Progenitor cell of endocrine pancreas (in vitro differentiated cells): Measurements from ENCODE around the gene FTMT. TPM values are rescaled to one million over a fixed set of nuclear protein-coding genes. Genes with fewer than 3 reads are reported as not detected.
"Not testable (repeated sequence)": the region's sequence is repeated elsewhere in the genome, so short reads cannot be mapped to it uniquely, and the experiment has no call there.

Experiments
- DNase-seq: peaks from one replicate; pipeline ENCODE4 v3.0.0; 2021; ENCODE audit warnings: low spot score; ENCODE audit not compliant: unreplicated experiment
- H3K27ac Mint-ChIP-seq: 2 replicates; pipeline ENCODE4 v1.8.0; 2021; ENCODE audit warnings: mild to moderate bottlenecking, moderate library complexity, mixed read lengths
- H3K27me3 Mint-ChIP-seq: 2 replicates; pipeline ENCODE4 v1.8.0; 2021; ENCODE audit warnings: mixed read lengths
- H3K36me3 Mint-ChIP-seq: 2 replicates; pipeline ENCODE4 v1.8.0; 2022; ENCODE audit warnings: mixed read lengths; ENCODE audit not compliant: insufficient read depth
- H3K4me1 Mint-ChIP-seq: 2 replicates; pipeline ENCODE4 v1.8.0; 2021; ENCODE audit warnings: low read depth, mixed read lengths
- H3K4me3 Mint-ChIP-seq: 2 replicates; pipeline ENCODE4 v1.8.0; 2021; ENCODE audit warnings: low read depth, mild to moderate bottlenecking, moderate library complexity, mixed read lengths
- H3K9me3 Mint-ChIP-seq: 2 replicates; pipeline ENCODE4 v1.8.0; 2021; ENCODE audit warnings: low read depth, mixed read lengths
- CTCF ChIP-seq: fragments of 200-600 bp; sonication (generic); IDR thresholded peaks from one replicate; pipeline ENCODE4 v1.5.0; 2021; ENCODE audit warnings: antibody characterized with exemption, mild to moderate bottlenecking; ENCODE audit not compliant: unreplicated experiment
- long read RNA-seq: library from polyadenylated mRNA; unstranded; transcript quantifications from one replicate; pipeline ENCODE4 v2.0.0, GENCODE V29; 2020
- total RNA-seq: library from RNA; stranded (reverse); gene quantifications from 2 replicates; pipeline ENCODE4 v1.2.1, GENCODE V29; 2021

FTMT gene
- total RNA-seq = not detected in 2 replicates
- long read RNA-seq = 0 reads

GRCh38 chr5:121851643-121852574 is at the start of gene FTMT:
Gene FTMT (plus strand): TSS chr5:121851882. CDS start chr5:121851964, 82 bp downstream.
- Mint-ChIP-seq H3K9me3 (peaks cover 3% of the 10 kb centered on the region), H3K4me1 (no peaks in the 10 kb centered on the region), H3K27ac (no peak within 1 kb of the TSS), H3K36me3 (no peaks in the 10 kb centered on the region), H3K27me3 (no peaks in the 10 kb centered on the region), H3K4me3 (no peak within 1 kb of the TSS)
- no peak for TF ChIP-seq CTCF
- DNase-seq = no peak

GRCh38 chr5:121805251-121805650 is 46.4 kb upstream of the FTMT start:
- not testable (repeated sequence) for H3K27me3 Mint-ChIP-seq, H3K4me1 Mint-ChIP-seq, H3K4me3 Mint-ChIP-seq, DNase-seq, H3K27ac Mint-ChIP-seq, H3K36me3 Mint-ChIP-seq
- H3K9me3 Mint-ChIP-seq = peaks cover 10% of the 10 kb centered on the region

DNA sequence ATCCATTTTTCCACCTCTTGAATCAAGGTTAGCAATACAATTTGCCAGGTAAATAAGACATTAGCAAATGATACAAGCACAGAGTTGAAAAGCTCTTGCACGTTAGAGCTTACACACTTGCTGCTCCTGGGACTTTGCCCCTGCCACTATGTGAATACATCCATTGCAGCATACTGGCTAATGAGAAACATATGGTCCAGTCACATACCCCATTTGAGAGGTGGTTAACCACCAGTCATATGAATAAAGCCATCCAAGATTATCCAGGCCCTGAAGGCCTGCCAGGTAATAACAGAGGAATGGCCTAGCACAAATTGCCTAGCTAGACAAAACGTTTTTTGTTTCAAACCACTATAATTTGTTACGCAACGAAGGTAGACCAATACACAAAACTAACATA is 45.8 kb upstream of the FTMT start:
- no peak for DNase-seq
- TF ChIP-seq CTCF = no peak
- Mint-ChIP-seq H3K27me3 (no peaks in the 10 kb centered on the region), H3K36me3 (no peaks in the 10 kb centered on the region), H3K4me1 (no peaks in the 10 kb centered on the region), H3K27ac (no peak overlapping the region), H3K9me3 (peaks cover 15% of the 10 kb centered on the region), H3K4me3 (no peak overlapping the region)

DNA sequence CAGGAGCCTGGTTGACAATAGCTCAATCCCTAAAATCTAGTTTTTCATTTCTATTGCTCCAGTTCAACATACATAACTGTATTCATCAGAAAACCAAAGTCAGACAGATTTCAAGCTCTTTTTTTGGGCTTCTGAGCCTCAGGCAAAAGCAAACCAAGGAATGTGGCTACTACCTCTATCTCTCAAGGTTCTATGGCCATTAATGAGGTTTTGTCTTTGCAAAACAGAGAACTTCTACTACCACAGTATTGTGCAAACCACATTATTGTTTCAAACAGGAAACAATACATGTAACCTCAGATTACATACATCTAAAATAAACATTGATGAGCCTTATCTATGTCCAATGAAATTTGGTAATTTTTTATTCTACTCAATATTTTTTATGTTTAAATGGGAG is 35.5 kb upstream of the FTMT start:
- Mint-ChIP-seq H3K36me3 (no peaks in the 10 kb centered on the region), H3K27me3 (no peaks in the 10 kb centered on the region), H3K4me3 (no peak overlapping the region), H3K4me1 (no peaks in the 10 kb centered on the region), H3K27ac (no peak overlapping the region), H3K9me3 (no peaks in the 10 kb centered on the region)
- no peak for DNase-seq
- no peak for TF ChIP-seq CTCF

DNA sequence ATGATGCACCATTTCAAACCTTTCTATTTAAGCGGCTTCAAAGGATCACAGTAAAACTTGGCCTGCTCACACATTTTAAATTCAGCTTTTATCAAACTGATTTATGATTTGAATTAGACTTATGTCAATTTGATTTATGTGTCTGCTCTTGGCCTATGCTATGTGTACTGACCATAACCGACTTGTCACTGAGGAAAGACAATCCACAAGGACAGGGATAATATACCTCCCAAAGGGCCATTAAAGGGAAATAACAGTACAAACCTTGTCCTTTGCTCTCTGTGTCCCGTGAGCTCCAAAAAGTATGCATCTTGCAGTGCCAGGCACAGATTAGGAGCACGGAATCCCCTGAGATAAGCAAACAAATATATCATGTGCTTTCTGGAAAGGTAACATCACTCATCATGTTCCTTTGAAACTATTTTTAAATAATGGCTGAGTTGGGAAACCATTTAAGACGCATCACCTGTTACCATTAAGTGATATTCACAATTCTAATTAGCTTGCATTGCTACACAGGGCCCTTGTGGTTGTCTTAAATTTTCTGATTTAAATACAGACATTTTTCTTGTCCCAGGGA is 31.9 kb upstream of the FTMT start:
- DNase-seq = no peak
- no peak overlapping the region for H3K27ac Mint-ChIP-seq
- no peaks in the 10 kb centered on the region for H3K36me3 Mint-ChIP-seq
- no peak for TF ChIP-seq CTCF
- H3K4me3 Mint-ChIP-seq = no peak overlapping the region
- no peaks in the 10 kb centered on the region for H3K4me1 Mint-ChIP-seq
- peaks cover 4% of the 10 kb centered on the region for H3K9me3 Mint-ChIP-seq
- H3K27me3 Mint-ChIP-seq = no peaks in the 10 kb centered on the region
